WI38 (cell line): ENCODE measurements around the gene PSME3.
"Not testable (repeated sequence)": the region's sequence is repeated elsewhere in the genome, so short reads cannot be mapped to it uniquely, and the experiment has no call there.

ENCODE experiments used
- H3K4me3 ChIP-seq: 2 replicates; pipeline ENCODE4 v1.5.1; 2011; ENCODE audit warnings: low read depth, mild to moderate bottlenecking, control low read depth, low read length
- CTCF ChIP-seq: IDR thresholded peaks from 2 replicates; pipeline ENCODE4 v1.5.1; 2012; ENCODE audit warnings: low read depth, mild to moderate bottlenecking, control low read depth, low read length

PSME3 gene

GRCh38 chr17:42877037-42877436 is 43.8 kb downstream of the PSME3 start:
- no peak overlapping the region for H3K4me3 ChIP-seq
- no peak for TF ChIP-seq CTCF

- TF ChIP-seq CTCF = no peak
- H3K4me3 ChIP-seq = no peak overlapping the region
Measured at GRCh38 chr17:42878123-42878880, 45.1 kb downstream of the PSME3 start.

- no peak for TF ChIP-seq CTCF
- H3K4me3 ChIP-seq = no peak overlapping the region
Measured at GRCh38 chr17:42878924-42879595, 45.9 kb downstream of the PSME3 start.

- no peak overlapping the region for H3K4me3 ChIP-seq
- no peak for TF ChIP-seq CTCF
Measured at GRCh38 chr17:42879596-42879985, 46.4 kb downstream of the PSME3 start.

- no peak for TF ChIP-seq CTCF
- H3K4me3 ChIP-seq = no peak overlapping the region
Measured at GRCh38 chr17:42880776-42881310, 47.6 kb downstream of the PSME3 start.

- not testable (repeated sequence) for H3K4me3 ChIP-seq
Measured at GRCh38 chr17:42881706-42882105, 48.5 kb downstream of the PSME3 start.

GRCh38 chr17:42882166-42882565 is 49.0 kb downstream of the PSME3 start:
- no peak for TF ChIP-seq CTCF
- no peak overlapping the region for H3K4me3 ChIP-seq
